Stimulated activated CD8-positive, alpha-beta memory T cell treated with anti-CD3 and anti-CD28 coated beads, Interleukin-2, amount 100 ng/mL, for 48 hours (primary cell): Measurements from ENCODE around the gene MFAP1.

Source experiments
- DNase-seq, 2 donors: peaks; one replicate each; pipeline ENCODE4 v3.0.0-alpha.2; 2020; ENCODE audit warnings: low read depth in 2 of 2

Gene MFAP1

GRCh38 chr15:43776101-43776717 lies 48.3 kb downstream of the MFAP1 start:
- DNase-seq, result no peak

- DNase-seq, result no peak
Measured at GRCh38 chr15:43775411-43775965, 49.0 kb downstream of the MFAP1 start.

GRCh38 chr15:43774062-43774461 lies 50.4 kb downstream of the MFAP1 start:
- DNase-seq, result no peak

- no peak for DNase-seq
Measured at GRCh38 chr15:43772624-43773023, 51.9 kb downstream of the MFAP1 start.

GRCh38 chr15:43771816-43772215 lies 52.7 kb downstream of the MFAP1 start:
- no peak for DNase-seq

- peak in 1 of 2 donors; percentile 34 for DNase-seq
Measured at GRCh38 chr15:43769584-43770228, 54.8 kb downstream of the MFAP1 start.

- no peak for DNase-seq
Measured at GRCh38 chr15:43763819-43764446, 60.6 kb downstream of the MFAP1 start.

GRCh38 chr15:43762824-43763223 lies 61.7 kb downstream of the MFAP1 start:
- no peak for DNase-seq
